ENCODE results near the gene C1orf167.

DNA sequence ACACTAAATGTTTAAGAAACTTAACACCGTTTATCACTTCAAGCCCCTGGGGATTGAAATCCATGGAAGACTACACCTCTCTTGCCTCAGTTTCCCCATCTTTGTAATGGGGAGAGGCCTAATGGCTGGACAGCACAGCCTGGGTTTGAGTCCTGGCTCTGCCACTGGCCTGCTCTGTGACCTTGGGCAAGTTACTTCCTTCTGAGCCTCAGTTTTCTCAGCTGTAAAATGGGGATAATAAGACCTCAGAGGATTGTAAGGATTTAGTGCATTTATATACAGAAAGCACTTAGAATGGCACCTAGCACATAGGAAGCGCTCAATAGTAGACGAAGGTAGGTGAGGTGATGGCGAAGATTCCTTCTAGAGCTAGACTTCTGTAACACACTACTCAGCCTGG is 20.5 kb upstream of the C1orf167 start:
- TF ChIP-seq, protein P1, sequence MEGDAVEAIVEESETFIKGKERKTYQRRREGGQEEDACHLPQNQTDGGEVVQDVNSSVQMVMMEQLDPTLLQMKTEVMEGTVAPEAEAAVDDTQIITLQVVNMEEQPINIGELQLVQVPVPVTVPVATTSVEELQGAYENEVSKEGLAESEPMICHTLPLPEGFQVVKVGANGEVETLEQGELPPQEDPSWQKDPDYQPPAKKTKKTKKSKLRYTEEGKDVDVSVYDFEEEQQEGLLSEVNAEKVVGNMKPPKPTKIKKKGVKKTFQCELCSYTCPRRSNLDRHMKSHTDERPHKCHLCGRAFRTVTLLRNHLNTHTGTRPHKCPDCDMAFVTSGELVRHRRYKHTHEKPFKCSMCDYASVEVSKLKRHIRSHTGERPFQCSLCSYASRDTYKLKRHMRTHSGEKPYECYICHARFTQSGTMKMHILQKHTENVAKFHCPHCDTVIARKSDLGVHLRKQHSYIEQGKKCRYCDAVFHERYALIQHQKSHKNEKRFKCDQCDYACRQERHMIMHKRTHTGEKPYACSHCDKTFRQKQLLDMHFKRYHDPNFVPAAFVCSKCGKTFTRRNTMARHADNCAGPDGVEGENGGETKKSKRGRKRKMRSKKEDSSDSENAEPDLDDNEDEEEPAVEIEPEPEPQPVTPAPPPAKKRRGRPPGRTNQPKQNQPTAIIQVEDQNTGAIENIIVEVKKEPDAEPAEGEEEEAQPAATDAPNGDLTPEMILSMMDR (IDR thresholded peaks at IDR 0.05; ENCODE audit: low read depth, low read length, missing input control): no peak
- TF ChIP-seq YY1 (IDR thresholded peaks at IDR 0.05): no peak
- no peak for TF ChIP-seq HNF4A (conservative IDR thresholded peaks at IDR 0.05)
- TF ChIP-seq, protein P2, sequence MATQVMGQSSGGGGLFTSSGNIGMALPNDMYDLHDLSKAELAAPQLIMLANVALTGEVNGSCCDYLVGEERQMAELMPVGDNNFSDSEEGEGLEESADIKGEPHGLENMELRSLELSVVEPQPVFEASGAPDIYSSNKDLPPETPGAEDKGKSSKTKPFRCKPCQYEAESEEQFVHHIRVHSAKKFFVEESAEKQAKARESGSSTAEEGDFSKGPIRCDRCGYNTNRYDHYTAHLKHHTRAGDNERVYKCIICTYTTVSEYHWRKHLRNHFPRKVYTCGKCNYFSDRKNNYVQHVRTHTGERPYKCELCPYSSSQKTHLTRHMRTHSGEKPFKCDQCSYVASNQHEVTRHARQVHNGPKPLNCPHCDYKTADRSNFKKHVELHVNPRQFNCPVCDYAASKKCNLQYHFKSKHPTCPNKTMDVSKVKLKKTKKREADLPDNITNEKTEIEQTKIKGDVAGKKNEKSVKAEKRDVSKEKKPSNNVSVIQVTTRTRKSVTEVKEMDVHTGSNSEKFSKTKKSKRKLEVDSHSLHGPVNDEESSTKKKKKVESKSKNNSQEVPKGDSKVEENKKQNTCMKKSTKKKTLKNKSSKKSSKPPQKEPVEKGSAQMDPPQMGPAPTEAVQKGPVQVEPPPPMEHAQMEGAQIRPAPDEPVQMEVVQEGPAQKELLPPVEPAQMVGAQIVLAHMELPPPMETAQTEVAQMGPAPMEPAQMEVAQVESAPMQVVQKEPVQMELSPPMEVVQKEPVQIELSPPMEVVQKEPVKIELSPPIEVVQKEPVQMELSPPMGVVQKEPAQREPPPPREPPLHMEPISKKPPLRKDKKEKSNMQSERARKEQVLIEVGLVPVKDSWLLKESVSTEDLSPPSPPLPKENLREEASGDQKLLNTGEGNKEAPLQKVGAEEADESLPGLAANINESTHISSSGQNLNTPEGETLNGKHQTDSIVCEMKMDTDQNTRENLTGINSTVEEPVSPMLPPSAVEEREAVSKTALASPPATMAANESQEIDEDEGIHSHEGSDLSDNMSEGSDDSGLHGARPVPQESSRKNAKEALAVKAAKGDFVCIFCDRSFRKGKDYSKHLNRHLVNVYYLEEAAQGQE (IDR thresholded peaks at IDR 0.05): no peak
- no peak for TF ChIP-seq GABPA (IDR thresholded peaks at IDR 0.05 in 1 of 2, conservative IDR thresholded peaks at IDR 0.05 in 1 of 2)
- TF ChIP-seq HNF4G (IDR thresholded peaks at IDR 0.05): no peak
- TF ChIP-seq TAF1 (conservative IDR thresholded peaks at IDR 0.05): no peak
- no peak for TF ChIP-seq EGR1 (IDR thresholded peaks at IDR 0.05; ENCODE audit: low read depth in 2 of 2)
- no peak for TF ChIP-seq FOXA2 (IDR thresholded peaks at IDR 0.05)
- TF ChIP-seq SP1 (IDR thresholded peaks at IDR 0.05): no peak
